ENCODE measurements around the gene UACA. TPM values are rescaled to one million over a fixed set of nuclear protein-coding genes. Genes with fewer than 3 reads are reported as not detected.

Gene UACA
- total RNA-seq, 1 experiment from 2014 or later = 82.5 TPM

GRCh38 chr15:70613271-70613670, 150.1 kb downstream of the UACA start:
- DNase-seq (ENCODE audit: low spot score) = no peak
- in situ Hi-C loops (cut with HindIII; ENCODE audit: low sequenced_read_pairs) = no loop called here

DNA sequence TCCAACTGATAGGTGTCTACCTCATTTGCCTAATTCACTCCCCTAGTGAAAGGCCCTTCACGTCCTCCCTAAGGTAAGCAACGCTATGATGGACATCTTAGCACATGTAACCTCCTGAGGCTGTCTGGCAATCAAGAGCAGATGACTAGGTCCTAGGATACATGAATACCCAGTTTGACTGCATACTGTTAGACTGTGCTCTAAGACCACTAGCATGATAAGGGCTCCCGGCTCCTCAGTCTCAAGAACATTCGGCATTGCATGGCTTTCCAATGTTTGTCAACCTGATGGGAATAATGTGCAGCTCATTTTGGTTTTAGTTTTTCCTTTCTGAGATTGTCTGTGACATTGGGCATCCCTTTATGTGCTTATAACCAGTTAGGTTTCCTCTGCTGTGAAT, 152.1 kb downstream of the UACA start:
- no peak for DNase-seq (ENCODE audit: low spot score)
- in situ Hi-C loops (cut with HindIII; ENCODE audit: low sequenced_read_pairs) = no loop called here

- DNase-seq (ENCODE audit: low spot score) = no peak
- in situ Hi-C loops (cut with HindIII; ENCODE audit: low sequenced_read_pairs) = no loop called here
Observed at GRCh38 chr15:70610541-70610940, 152.8 kb downstream of the UACA start.

DNA sequence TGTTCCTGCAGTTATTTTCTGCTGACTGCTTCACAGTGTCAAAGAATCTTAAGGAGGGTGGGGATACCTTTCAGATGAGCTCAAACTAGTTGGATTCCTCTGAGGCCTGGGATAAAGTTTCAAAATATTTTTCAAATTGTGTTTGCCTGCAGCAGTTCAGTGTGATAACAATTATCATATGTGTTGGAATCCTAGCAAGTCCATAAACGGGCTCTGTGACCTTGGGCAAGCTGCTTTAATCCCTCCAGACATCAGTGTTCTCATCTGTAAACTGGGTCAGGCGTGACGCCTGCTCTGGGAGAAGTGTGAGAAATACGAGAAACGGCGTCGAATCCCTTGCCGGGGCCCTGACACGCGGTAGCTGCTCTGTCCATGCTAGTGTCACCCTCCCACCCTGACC, 153.5 kb downstream of the UACA start:
- DNase-seq (ENCODE audit: low spot score) = no peak
- in situ Hi-C loops (cut with HindIII; ENCODE audit: low sequenced_read_pairs) = no loop called here

DNA sequence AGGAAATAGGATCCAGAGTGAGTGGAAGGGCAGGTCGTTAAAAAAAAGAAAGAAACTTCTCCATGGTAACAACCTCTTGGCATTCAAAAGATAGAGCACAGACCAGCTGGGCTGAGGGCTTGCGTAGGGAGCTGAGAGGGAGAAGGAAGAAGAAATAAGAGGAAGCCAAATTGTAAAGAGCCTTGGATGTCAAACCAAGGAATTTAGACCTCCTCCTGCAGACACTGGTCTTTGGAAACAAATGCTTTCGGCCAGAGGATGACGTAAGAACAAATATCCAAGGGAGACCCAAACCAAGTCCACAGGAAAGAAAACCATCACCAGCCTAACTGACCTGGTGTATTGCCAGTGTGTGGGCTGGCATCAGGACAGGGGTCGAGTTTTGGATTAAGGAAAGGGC, 155.2 kb downstream of the UACA start:
- in situ Hi-C loops (cut with HindIII; ENCODE audit: low sequenced_read_pairs) = no loop called here
- DNase-seq (ENCODE audit: low spot score) = no peak

GRCh38 chr15:70605606-70606410, 157.6 kb downstream of the UACA start:
- in situ Hi-C loops (cut with HindIII; ENCODE audit: low sequenced_read_pairs) = no loop called here
- peak; percentile 43 for DNase-seq (ENCODE audit: low spot score)

- no peak for DNase-seq (ENCODE audit: low spot score)
- in situ Hi-C loops (cut with HindIII; ENCODE audit: low sequenced_read_pairs) = no loop called here
Observed at GRCh38 chr15:70604666-70605315, 158.6 kb downstream of the UACA start.

Other genes starting within 250 kb of the UACA start
- gene LARP6, start 90.6 kb upstream of the UACA start, total RNA-seq (2014; rRNA removed; shearing (Covaris generic)) = 84.9 and 97.7 TPM in 2 replicates
- gene THAP10, start 128.9 kb upstream of the UACA start, total RNA-seq (2014; rRNA removed; shearing (Covaris generic)) = 6.8 and 7.8 TPM in 2 replicates
- 9.3 and 15.3 TPM in 2 replicates for gene LRRC49, start 129.3 kb upstream of the UACA start, total RNA-seq (2014; rRNA removed; shearing (Covaris generic))